OCI-LY1 (cell line): Measurements from ENCODE around the gene GRID2.

Experiments used
- EZH2 ChIP-seq: fragments of 200-600 bp; sonication (generic), shearing (Covaris generic); IDR thresholded peaks from 2 replicates; pipeline ENCODE4 v1.8.0; 2017; ENCODE audit warnings: borderline replicate concordance, mixed run types, mild to moderate bottlenecking, antibody characterized with exemption, low read length, moderate library complexity, mixed read lengths
- TF ChIP-seq, protein P1 (sequence below): fragments of 200-600 bp; sonication (generic), shearing (Covaris generic); IDR thresholded peaks from 2 replicates; pipeline ENCODE4 v1.5.1; 2017; ENCODE audit warnings: mild to moderate bottlenecking, antibody characterized with exemption, low read length, moderate library complexity, mixed read lengths

- TF ChIP-seq, protein P1, sequence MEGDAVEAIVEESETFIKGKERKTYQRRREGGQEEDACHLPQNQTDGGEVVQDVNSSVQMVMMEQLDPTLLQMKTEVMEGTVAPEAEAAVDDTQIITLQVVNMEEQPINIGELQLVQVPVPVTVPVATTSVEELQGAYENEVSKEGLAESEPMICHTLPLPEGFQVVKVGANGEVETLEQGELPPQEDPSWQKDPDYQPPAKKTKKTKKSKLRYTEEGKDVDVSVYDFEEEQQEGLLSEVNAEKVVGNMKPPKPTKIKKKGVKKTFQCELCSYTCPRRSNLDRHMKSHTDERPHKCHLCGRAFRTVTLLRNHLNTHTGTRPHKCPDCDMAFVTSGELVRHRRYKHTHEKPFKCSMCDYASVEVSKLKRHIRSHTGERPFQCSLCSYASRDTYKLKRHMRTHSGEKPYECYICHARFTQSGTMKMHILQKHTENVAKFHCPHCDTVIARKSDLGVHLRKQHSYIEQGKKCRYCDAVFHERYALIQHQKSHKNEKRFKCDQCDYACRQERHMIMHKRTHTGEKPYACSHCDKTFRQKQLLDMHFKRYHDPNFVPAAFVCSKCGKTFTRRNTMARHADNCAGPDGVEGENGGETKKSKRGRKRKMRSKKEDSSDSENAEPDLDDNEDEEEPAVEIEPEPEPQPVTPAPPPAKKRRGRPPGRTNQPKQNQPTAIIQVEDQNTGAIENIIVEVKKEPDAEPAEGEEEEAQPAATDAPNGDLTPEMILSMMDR: no peak
- TF ChIP-seq EZH2: no peak
These were observed 964.0 kb downstream of the GRID2 start for GRCh38 chr4:93267747-93268146.
